ENCODE data around the gene RNF212B. TPM values are rescaled to one million over a fixed set of nuclear protein-coding genes. Genes with fewer than 3 reads are reported as not detected.
A peak's percentile ranks its signal among the peaks of the same experiment; 100 is the strongest.

The RNF212B gene
- total and polyA plus RNA-seq, 2 of the 13 experiments (the other 11 are each of a cell fraction or from before 2014, with no cell fraction given): 0.05 TPM; not detected in 1

- TF ChIP-seq SMAD1 (CRISPR knock-in tag; IDR thresholded peaks at IDR 0.05; ENCODE audit: borderline replicate concordance, low read depth): 0 out of 2 replicates have a peak, but pooled peaks have one; percentile 27
- TF ChIP-seq SKI (IDR thresholded peaks at IDR 0.05; ENCODE audit: partially characterized antibody): no peak
- no peak for TF ChIP-seq MIER3 (CRISPR knock-in tag; IDR thresholded peaks at IDR 0.05; ENCODE audit: borderline replicate concordance)
- peak; percentile 50 for TF ChIP-seq ZFY (CRISPR knock-in tag; IDR thresholded peaks at IDR 0.05)
- TF ChIP-seq REST (IDR thresholded peaks at IDR 0.05; ENCODE audit: borderline replicate concordance in 1 of 2, low read depth in 1 of 2, low read length in 2 of 2): no peak
- TF ChIP-seq PCBP1 (IDR thresholded peaks at IDR 0.05; ENCODE audit: borderline replicate concordance, low read depth, low read length): no peak
- 0 out of 2 replicates have a peak, but pooled peaks have one; percentile 9 for TF ChIP-seq YEATS2 (CRISPR knock-in tag; IDR thresholded peaks at IDR 0.05; ENCODE audit: borderline replicate concordance)
- peak; percentile 84; the same call in 1 of the 2 replicates for TF ChIP-seq ZNF569 (CRISPR knock-in tag; IDR thresholded peaks at IDR 0.05; ENCODE audit: borderline replicate concordance)
- TF ChIP-seq ZNF362 (CRISPR knock-in tag; IDR thresholded peaks at IDR 0.05; ENCODE audit: borderline replicate concordance): peak; percentile 75; the same call in 1 of the 2 replicates
- TF ChIP-seq ZNF24 (IDR thresholded peaks at IDR 0.05): no peak
- TF ChIP-seq ONECUT2 (CRISPR knock-in tag; IDR thresholded peaks at IDR 0.05): no peak
- no peak for TF ChIP-seq RAD21 (CRISPR knock-in tag; IDR thresholded peaks at IDR 0.05)
- peak; percentile 37; the same call in 1 of the 2 replicates for TF ChIP-seq ZNF143 (CRISPR knock-in tag; IDR thresholded peaks at IDR 0.05)
- no peak for TF ChIP-seq MIXL1 (CRISPR knock-in tag; IDR thresholded peaks at IDR 0.05)
- TF ChIP-seq ZNF605 (CRISPR knock-in tag; IDR thresholded peaks at IDR 0.05): peak; percentile 72; the same call in 1 of the 2 replicates
- TF ChIP-seq JUN (CRISPR knock-in tag; IDR thresholded peaks at IDR 0.05): no peak
- no peak for TF ChIP-seq PREB (CRISPR knock-in tag; IDR thresholded peaks at IDR 0.05)
- no peak for TF ChIP-seq ZNF281 (CRISPR knock-in tag; IDR thresholded peaks at IDR 0.05; ENCODE audit: borderline replicate concordance)
Measured at GRCh38 chr14:23299986-23300686, 62.4 kb downstream of the RNF212B start (continued).

Measured in HepG2 (cell line).